IPS DF 4.7 (cell line): ENCODE results near the gene HEY2.
"Not testable (repeated sequence)": the region's sequence is repeated elsewhere in the genome, so short reads cannot be mapped to it uniquely, and the experiment has no call there.

ENCODE experiments used
- DNase-seq: peaks from one replicate; pipeline ENCODE4 v3.0.0-alpha.2; 2013; ENCODE audit warnings: low spot score; ENCODE audit errors: extremely low read depth

The HEY2 gene

DNA sequence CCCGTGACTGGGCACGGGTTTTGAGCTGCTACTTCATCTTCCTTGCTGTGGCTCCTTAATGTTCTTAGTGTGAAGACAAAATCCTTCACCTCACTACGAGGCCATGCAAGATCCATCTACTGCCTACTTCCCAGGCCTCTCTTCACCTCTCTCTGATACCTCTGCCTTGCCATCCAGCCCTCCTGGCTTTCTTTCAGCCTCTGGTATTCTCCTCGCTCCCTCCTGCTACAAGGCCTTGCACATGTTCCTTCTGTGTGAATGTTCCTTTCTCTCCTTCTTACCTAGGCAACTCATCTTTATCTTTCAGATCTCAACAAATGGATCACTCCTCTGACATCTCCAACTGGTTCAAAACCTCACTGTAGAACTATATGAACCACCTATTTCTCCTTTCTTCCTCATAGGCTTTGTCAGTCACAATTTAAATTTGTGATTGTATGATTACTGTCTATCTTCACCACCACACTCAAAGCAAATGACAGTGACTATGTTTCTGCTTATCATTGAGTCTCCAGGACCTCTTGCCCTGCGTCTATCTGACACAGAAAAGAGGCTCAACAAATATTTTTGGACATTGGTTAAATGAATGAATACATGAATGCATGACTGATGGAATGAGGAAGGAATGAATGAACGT, 19.8 kb downstream of the HEY2 start:
- DNase-seq: no peak

DNA sequence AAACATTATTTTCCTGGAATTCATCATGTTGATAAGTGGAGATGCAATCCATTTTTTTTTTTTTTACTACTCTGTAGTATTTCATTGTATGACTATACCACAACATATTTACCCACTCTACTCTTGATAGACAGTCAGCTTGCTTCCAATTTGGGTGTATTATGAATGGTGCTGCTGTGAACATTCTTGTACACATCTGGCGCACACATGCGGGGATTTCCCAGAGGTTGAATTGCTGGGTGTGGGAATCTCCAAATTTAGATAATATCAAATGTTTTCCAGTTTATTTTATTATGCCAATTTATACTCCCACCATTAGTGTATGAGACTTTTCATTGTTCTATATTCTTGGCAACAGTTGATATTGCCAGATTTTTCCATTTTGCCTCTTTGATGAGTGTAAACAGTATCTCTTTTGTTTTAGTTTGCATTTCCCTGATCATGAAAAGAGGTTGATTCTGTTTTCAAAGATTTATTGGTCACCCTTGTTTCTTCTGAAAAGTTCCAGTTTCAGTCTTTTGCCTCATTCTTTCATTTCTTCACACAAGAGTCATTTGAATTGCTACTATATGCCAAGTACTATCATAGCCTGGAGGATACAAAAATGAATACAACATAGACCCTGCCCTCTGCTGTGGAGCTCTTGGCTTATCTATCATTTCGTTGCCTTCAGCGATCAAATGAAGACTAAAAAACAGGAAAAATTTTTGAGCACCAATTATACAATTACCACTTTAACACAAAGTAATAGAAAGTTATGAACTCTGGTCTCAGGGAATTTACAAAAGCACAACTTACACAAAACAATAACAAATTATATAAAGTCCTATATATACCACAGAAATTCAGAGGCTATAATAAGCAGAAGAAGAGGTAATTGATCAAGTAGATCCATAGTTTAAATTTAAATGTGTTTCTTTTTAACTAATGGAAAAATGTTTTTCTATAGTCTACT, 24.2 kb downstream of the HEY2 start:
- no peak for DNase-seq

DNA sequence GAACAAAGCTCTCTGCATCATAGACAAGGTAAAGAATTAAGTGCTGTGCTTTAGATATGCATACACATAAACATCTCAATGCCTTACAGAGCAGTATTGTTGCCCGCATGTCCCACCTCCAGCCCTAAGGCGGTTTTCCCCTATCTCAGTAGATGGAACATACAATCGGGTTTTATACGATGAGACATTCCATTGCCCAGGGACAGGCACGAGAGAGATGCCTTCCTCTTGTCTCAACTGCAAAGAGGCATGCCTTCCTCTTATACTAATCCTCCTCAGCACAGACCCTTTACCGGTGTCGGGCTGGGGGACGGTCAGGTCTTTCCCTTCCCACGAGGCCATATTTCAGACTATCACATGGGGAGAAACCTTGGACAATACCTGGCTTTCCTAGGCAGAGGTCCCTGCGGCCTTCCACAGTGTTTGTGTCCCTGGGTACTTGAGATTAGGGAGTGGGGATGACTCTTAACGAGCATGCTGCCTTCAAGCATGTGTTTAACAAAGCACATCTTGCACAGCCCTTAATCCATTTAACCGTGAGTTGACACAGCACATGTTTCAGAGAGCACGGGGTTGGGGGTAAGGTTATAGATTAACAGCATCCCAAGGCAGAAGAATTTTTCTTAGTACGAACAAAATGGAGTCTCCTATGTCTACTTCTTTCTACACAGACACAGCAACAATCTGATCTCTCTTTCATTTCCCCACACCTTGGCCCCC, 26.8 kb downstream of the HEY2 start:
- DNase-seq: not testable (repeated sequence)

DNA sequence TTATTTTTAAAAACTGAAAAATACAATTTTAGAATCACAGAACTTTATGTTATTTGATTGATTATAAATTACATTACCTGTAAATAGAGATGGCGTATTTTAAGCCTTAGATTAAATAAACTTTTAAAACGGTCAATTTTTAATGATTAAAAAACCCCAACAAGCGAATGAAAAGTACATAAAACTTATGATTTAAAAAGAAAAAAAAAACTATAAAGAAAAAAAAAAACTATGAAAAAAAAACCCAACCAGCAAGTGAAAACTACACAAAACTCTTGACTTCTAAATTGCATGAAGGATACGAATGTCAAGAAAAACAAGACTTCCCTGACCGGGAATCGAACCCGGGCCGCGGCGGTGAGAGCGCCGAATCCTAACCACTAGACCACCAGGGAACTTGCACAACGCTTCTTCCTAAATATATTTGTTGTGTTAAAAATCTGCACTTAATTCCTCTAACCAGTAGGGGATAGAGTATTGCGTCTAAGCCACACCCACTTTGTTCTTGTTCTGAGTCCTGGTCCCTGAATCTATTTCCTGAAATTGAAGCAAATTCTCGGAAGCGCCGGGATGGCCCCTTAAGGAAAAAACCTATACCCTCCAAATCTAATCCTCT, 30.6 kb downstream of the HEY2 start:
- DNase-seq: no peak

DNA sequence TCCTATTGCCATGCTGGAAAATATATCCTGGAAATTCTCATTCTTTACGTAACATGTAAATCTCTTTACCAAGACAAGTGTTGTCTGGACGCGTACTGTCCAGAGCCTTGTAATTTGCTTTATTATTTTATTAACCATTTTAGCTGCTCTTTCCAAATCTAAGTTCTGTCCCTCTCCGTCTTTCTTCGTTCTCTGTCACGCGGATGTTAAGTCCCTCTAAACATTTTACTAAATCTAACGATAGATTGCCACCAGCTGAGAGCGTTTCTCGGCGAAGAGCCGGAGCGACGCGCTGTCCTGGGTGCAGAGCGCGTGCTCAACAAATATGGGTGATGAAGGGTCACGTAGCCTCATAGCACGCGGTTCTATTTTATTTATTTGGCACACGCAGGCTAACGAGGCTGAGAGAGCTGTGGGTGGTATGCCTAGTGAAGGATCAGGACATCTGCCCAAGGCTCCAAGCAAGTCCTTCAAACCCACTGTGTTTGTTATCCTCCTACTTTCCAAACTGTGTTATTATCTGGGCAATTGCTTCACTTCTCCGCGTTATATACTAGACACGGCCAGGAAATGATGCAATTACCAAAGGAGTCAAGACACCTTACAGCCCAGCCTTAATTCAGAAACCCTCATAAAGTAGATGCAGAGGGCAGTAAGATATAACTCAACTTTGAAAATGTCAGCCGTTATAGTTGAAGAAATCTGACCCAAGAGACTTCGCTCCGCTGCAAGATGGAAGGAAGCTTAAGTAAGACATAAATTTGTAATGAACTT, 31.3 kb downstream of the HEY2 start:
- DNase-seq: no peak

DNA sequence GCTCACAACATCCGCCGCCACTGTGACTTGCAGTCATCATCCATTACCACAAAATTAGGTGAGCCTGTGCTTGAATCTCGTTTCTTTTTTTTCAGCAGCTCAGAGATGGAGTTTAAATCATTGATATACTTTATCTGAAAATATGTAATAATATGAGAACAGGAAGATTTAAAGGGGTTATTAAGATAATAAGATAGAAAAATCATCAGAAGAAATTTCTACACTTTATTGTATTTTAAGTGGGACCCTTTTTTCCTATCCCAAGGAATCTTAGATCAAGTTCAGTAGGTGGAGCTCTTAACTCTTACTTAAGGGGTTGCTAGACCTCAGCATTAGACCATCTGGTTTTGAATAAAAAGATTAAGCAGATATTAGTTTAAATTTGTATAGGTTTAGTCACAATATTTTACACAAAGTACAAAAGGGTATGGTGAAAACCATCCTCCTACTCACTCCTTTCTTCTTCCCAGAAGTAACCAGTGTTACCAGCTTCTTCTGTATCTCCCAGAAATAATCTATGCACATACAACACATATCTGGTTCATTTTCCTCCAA, 32.0 kb downstream of the HEY2 start:
- DNase-seq: no peak

DNA sequence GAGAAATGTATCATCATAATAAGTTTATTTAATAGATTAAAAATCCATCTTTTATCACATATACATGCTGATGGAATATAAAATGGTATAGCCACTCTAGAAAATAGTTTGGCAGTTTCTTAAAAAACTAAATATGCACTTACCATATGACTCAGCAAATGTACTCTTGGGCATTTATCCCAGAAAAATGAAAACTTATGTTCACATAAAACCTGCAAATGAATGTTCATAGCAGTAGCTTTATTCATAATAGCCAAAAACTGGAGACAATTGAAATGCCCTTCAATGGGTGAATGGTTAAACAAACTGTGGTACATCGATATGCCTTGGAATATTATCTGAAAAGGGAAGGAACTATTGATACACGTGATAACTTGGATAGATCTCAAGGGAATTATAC, 34.9 kb downstream of the HEY2 start:
- no peak for DNase-seq

DNA sequence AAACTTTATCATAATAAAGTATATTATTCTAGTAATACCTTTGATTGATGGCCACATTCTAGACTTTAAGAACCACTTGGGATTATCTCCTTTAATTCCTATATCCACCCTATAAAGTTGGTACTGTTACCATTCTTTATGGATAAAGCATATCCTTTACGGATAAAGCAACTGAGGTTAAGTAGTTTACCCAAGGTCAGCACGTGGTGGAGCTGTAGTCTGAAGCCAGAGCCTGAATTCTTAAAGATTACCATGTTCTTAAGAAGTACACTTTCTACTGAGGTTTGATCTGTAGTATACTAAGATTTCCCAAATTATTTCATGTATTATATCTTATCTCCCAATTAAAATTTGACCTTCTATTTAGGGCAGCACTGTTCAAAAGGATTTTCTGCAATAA, 38.4 kb downstream of the HEY2 start:
- no peak for DNase-seq

DNA sequence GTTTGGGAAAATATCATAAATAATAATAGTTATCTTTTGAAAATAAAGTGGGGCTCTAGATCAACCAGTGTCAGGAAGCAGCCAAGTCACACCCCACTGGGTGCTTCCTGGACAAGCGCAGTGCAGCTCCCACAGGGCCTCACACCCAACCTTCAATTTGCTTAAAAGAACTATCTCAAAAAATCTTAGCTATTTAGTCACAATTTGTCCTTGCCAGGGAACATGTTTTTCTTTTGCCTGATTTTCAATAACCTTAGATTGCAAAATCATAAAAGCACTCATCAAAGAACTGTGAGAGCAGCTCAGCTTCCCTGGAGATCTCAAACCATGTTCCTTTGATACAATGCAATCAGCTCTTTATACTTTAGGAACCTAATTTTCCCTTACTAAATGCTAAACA, 39.7 kb downstream of the HEY2 start:
- no peak for DNase-seq

DNA sequence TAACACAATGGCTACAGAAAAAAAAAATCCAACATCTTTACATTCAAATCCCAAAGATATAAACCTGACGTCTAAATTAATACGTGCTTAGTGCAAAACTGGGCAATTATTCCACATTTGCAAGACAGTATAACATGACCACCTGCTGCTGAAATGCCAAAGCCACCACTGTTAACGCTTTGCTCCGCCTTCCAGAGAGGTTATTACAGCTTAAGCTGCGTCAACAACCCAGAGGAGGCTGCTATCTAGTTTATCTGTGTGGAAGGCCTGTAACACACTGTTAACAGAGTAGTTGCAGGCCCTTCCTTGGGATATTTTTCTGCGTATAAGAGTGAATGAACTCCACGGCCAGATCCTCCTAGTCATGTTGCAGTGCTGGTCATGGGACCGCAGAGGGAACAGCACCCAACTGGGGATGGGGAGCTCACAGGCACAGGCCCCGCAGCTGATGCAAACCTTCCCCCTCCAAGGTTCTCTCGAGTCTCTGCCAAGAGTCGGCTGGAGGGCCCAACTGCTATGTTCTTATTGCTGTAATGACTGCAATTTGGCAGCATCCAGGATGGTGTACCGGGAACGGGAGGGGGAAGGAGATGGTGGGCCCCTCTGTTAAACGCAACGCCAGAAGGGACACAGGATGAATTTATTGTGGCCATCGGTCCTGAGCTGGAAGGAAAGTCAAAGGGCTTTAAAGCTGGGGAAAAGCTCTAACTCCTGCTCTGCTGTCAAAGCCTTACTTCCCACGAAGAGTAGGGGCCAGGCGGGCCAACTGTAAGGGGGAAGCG, 40.3 kb downstream of the HEY2 start:
- DNase-seq: no peak

DNA sequence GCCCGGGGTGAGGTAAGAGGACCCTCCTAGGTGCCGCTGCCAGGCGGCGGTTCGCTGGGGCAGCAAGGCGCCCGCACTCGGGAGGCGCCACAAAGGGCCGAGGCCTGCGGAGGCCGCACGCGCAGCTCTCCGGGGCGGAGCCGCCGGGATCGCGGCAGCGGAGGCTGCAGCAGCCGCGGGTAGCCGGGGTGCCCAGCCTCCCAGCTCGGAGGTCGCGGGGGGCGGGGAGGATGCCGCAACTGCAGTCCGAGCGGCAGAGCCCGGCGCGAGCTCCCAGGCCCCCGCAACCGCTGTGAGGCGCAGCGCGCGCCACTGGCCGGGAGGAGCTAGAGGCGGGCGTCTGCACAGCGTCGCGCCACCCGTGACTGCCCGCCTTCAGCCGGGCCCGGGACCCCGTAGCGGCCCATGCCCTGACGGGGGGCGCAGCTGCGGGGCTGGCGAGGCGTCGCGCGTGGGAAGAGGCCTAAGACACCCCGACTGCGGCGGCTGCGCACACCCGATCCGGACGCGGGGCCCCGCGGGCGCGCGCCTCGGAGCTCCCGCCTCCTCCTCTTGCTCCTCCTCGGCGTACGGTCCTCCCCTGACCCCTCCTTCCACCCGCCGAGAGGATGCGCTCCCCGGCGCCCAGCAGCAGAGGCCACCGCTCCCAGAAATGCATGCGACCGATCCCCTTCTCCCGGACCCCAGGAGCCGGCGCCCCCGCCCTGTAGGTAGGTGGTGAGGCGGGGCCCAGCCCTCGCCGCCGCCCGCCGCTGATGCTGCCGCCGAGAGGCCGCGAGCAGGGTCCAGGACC, 41.1 kb downstream of the HEY2 start, which contains the start of gene NCOA7:
NCOA7 (plus strand) TSS at position 603 of the 793 bp plus-strand sequence. CDS start 24,395 bp downstream, outside the sequence.
- no peak for DNase-seq

DNA sequence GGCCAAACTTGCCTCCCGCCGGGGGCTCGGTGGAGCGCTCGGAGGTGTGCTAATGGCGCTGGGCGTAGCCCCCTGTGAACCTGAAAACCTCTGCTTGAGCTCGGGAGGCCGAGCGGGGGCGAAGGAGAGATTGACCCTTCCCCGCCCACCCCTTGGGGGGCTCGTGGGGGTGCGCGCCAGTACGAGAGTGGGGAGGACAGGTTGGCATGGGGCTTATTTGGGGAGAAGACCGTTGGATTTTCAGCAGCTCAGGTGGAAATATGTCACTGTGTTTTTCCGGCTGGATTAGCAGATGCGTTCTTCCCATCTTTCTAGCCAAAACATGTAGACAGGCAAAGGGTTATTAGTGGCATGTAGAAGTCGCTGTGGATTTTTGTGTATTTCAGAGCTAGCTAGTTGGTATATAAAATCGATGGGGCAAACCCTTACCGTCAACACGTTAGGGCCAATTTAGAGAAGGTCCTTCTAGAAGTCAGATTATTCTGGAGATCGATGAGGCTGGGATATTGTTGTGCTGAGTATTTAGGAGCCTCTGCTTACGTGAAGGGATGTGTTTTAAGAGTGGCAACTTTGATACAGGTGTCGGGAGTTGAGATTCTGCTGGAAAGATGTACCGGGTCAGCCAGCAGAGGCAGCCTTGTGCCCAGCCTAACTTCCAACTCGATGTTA, 41.9 kb downstream of the HEY2 start:
- no peak for DNase-seq

DNA sequence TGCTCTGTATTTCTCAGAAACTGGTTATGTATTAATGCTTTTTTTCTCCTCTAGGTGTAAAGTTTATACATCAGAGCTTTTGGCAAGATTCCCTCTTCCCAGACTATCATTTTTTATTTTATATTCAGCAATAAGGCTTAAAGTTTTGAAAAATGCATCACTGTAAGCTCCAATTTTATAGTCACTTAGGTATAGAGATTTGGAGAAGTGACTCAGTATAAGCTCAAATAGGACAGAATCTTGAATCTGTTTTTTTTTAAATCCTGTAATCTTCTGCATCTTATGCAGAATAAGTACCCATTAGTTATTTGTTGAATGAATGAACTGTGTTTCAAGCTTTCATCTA, 42.4 kb downstream of the HEY2 start:
- no peak for DNase-seq

DNA sequence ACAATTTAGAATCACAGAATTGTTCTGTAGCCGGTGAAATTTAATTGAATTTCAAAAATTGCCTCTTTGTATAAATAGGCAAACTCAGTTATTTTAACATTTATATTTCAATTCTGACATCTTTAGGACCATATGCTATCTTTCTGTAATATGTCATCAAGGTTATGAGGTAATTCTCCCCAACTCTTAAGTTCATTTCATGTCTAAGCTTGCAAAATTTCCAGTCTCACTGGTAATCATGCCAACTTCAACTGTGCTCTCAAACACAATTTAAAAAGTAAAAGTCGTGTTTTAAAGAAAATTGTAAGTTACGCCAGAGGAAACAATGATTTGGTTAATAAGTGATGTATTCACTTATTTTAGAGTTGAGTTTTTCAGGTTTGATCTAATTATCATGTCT, 42.7 kb downstream of the HEY2 start:
- no peak for DNase-seq

DNA sequence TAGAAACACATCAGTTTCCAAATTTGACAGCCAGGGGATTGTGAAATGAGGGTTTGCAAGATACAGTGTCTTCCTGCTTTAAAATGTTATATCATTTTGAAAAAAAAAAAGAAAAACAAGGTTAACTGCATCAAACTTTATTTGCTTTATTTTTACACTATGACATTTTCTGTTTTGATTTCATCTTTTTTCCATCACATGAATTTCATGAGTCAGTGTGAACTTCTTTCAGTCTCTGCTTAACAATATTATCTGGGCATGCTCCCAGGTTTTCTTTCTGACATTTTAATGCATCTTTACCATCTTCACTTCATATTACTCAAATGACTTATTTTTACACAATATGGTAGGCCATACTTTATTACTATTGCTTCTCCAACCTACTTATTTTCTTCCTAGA, 43.2 kb downstream of the HEY2 start:
- DNase-seq: no peak

DNA sequence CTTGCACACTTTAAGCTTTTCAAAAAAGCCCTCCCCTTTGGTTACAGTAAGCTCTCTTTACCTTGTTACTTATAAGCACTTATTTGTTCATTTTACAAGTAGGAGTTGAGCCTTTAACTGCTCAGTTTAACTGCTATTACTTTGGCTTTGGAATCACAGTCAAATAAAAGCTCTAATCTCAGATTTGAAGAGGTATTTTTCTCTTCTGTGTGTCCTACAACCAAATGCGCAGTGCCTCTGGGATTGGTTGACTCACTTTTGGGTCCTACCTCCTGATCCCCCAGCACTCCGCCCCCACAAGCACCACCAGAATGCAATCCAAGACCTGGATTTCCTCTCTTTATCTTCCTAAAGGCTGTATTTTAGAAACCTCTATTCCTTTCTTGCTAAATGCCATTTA, 43.8 kb downstream of the HEY2 start:
- no peak for DNase-seq

DNA sequence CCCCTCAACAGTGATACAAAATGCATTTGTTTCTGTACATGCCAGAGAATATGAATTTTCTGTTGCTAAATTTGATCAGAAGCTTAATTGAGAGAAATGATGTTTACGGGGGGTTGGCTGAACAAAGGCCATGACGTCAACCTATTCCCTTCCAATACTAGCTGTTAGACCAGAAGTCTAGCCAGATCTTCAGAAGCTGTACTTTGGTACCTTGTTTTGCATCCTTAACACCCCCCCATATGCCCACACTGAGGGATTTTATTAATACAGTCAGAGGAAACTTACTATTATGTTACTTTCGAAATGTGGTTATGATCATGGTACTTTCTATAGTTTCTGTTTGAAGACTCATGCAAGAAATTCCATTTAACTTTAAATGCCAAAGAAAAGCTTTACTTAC, 44.4 kb downstream of the HEY2 start:
- no peak for DNase-seq

DNA sequence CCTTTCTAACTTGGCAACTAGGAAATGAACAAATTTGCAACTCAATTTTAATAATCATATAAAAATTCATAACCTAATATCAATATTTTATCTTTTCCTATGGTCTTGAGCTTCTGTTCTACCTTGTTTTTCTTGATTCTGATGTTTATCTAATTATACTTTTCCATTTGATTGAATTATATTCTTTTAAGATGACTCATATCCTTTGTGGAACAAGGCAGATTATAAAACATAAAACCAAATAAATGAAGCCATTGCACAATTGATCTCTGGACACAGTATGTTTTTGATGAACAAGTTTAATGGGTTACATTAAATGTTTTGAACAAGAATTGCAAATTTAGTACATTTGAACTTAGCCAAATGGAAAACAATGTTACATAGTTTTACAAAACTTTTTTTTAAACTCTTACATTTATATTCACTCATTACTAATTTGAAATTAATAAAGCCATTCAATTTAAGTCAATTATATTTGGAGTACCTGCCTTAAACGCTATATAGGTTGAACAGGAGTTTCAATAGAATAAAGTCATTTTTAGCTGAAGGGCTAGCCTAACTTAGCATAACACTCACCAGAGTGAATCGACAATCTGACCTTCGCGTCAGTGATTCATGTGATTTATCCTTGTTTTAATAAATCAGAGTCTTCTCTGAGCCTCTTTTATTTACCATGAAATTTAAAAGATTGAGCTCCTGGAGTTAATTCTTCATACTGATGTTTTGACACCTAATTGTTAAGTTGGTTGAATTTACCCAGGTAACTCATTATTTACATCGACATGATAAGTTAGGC, 45.1 kb downstream of the HEY2 start:
- DNase-seq: no peak
